ENCODE measurements around the gene TMEM35B. TPM values are rescaled to one million over a fixed set of nuclear protein-coding genes. Genes with fewer than 3 reads are reported as not detected.
"Not testable (repeated sequence)": the region's sequence is repeated elsewhere in the genome, so short reads cannot be mapped to it uniquely, and the experiment has no call there.

TMEM35B gene
- total RNA-seq, 1 experiment from 2014 or later = 33.0 TPM

GRCh38 chr1:34970220-34970735 lies 14.9 kb downstream of the TMEM35B start:
- Histone ChIP-seq H3K36me3 (no peaks in the 10 kb centered on the region), H3K27ac (no peak overlapping the region), H3K4me1 (replicated peaks) (no peaks in the 10 kb centered on the region), H3K4me3 (no peak overlapping the region), H3K9me3 (replicated peaks) (no peaks in the 10 kb centered on the region), H3K27me3 (replicated peaks) (no peaks in the 10 kb centered on the region)
- no peak for DNase-seq (ENCODE audit: low read depth in 1 of 2, low spot score in 2 of 2)

- not testable (repeated sequence) for H3K9me3 ChIP-seq (replicated peaks); H3K36me3 ChIP-seq; H3K4me3 ChIP-seq; H3K4me1 ChIP-seq (replicated peaks); H3K27ac ChIP-seq; H3K27me3 ChIP-seq (replicated peaks); DNase-seq (ENCODE audit: low read depth in 1 of 2, low spot score in 2 of 2)
Measured at GRCh38 chr1:34968297-34968696, 16.9 kb downstream of the TMEM35B start.

GRCh38 chr1:34967672-34968071 lies 17.5 kb downstream of the TMEM35B start:
- not testable (repeated sequence) for H3K27ac ChIP-seq; H3K36me3 ChIP-seq; DNase-seq (ENCODE audit: low read depth in 1 of 2, low spot score in 2 of 2); H3K4me3 ChIP-seq; H3K27me3 ChIP-seq (replicated peaks); H3K4me1 ChIP-seq (replicated peaks); H3K9me3 ChIP-seq (replicated peaks)

GRCh38 chr1:34965597-34965996 lies 19.6 kb downstream of the TMEM35B start:
- DNase-seq (ENCODE audit: low read depth in 1 of 2, low spot score in 2 of 2) = no peak
- Histone ChIP-seq H3K4me3 (no peak overlapping the region), H3K36me3 (no peaks in the 10 kb centered on the region), H3K9me3 (replicated peaks) (no peaks in the 10 kb centered on the region), H3K27ac (no peak overlapping the region), H3K4me1 (replicated peaks) (no peaks in the 10 kb centered on the region), H3K27me3 (replicated peaks) (0 out of 2 replicates have a peak, but pooled peaks cover 6% of the 10 kb centered on the region)

GRCh38 chr1:34950428-34950827 lies 34.7 kb downstream of the TMEM35B start:
- Histone ChIP-seq H3K36me3 (no peaks in the 10 kb centered on the region), H3K4me3 (no peak overlapping the region), H3K27me3 (replicated peaks) (0 out of 2 replicates have a peak, but pooled peaks cover 5% of the 10 kb centered on the region), H3K9me3 (replicated peaks) (peaks cover 4% of the 10 kb centered on the region; the same call in 1 of the 2 replicates), H3K4me1 (replicated peaks) (no peaks in the 10 kb centered on the region), H3K27ac (no peak overlapping the region)
- DNase-seq (ENCODE audit: low read depth in 1 of 2, low spot score in 2 of 2) = no peak

GRCh38 chr1:34948739-34949138 lies 36.4 kb downstream of the TMEM35B start:
- H3K4me3 ChIP-seq; H3K4me1 ChIP-seq (replicated peaks); H3K27me3 ChIP-seq (replicated peaks); H3K27ac ChIP-seq; H3K36me3 ChIP-seq; H3K9me3 ChIP-seq (replicated peaks); DNase-seq (ENCODE audit: low read depth in 1 of 2, low spot score in 2 of 2): not testable (repeated sequence)

- H3K27ac ChIP-seq, H3K4me3 ChIP-seq: not testable (repeated sequence)
Measured at GRCh38 chr1:34947641-34948314, 37.4 kb downstream of the TMEM35B start.

GRCh38 chr1:34946211-34946610 lies 38.9 kb downstream of the TMEM35B start:
- H3K27me3 ChIP-seq (replicated peaks) = peaks cover 5% of the 10 kb centered on the region; the same call in 1 of the 2 replicates
- H3K27ac ChIP-seq = no peak overlapping the region
- no peaks in the 10 kb centered on the region for H3K36me3 ChIP-seq
- H3K4me3 ChIP-seq = no peak overlapping the region
- H3K9me3 ChIP-seq (replicated peaks) = peaks cover 4% of the 10 kb centered on the region; the same call in 1 of the 2 replicates
- no peak for DNase-seq (ENCODE audit: low read depth in 1 of 2, low spot score in 2 of 2)
- no peaks in the 10 kb centered on the region for H3K4me1 ChIP-seq (replicated peaks)

More at GRCh38 chr1:34947641-34948314, 37.4 kb downstream of the TMEM35B start:
- not testable (repeated sequence) for DNase-seq (ENCODE audit: low read depth in 1 of 2, low spot score in 2 of 2); H3K36me3 ChIP-seq; H3K4me1 ChIP-seq (replicated peaks); H3K9me3 ChIP-seq (replicated peaks); H3K27me3 ChIP-seq (replicated peaks)

GRCh38 chr1:34941798-34942197 lies 43.3 kb downstream of the TMEM35B start:
- H3K4me3 ChIP-seq; H3K36me3 ChIP-seq; DNase-seq (ENCODE audit: low read depth in 1 of 2, low spot score in 2 of 2); H3K9me3 ChIP-seq (replicated peaks); H3K27ac ChIP-seq; H3K27me3 ChIP-seq (replicated peaks); H3K4me1 ChIP-seq (replicated peaks): not testable (repeated sequence)

Other genes with a start within 250 kb of the TMEM35B start
- gene GJB5, start 230.3 kb downstream of the TMEM35B start, total RNA-seq (2014; rRNA removed; shearing (Covaris generic)) = not detected in 2 replicates
- not detected in 2 replicates for gene GJB4, start 225.6 kb downstream of the TMEM35B start, total RNA-seq (2014; rRNA removed; shearing (Covaris generic))
- gene GJB3, start 204.1 kb downstream of the TMEM35B start, total RNA-seq (2014; rRNA removed; shearing (Covaris generic)) = not detected in 2 replicates
- gene GJA4, start 192.3 kb downstream of the TMEM35B start, total RNA-seq (2014; rRNA removed; shearing (Covaris generic)) = not detected in 2 replicates
- gene SMIM12, start 125.6 kb downstream of the TMEM35B start, total RNA-seq (2014; rRNA removed; shearing (Covaris generic)) = 27.7 and 41.5 TPM in 2 replicates
- gene DLGAP3, start 55.7 kb downstream of the TMEM35B start, total RNA-seq (2014; rRNA removed; shearing (Covaris generic)) = not detected in 2 replicates
- gene ZMYM6, start 46.6 kb upstream of the TMEM35B start, total RNA-seq (2014; rRNA removed; shearing (Covaris generic)) = 10.2 and 11.9 TPM in 2 replicates
- 12.6 and 25.3 TPM in 2 replicates for gene ZMYM1, start 94.0 kb upstream of the TMEM35B start, total RNA-seq (2014; rRNA removed; shearing (Covaris generic))
- 361 and 371 TPM in 2 replicates for gene SFPQ, start 207.8 kb upstream of the TMEM35B start, total RNA-seq (2014; rRNA removed; shearing (Covaris generic))